ENCODE measurements around the gene PSME3IP1. TPM values are rescaled to one million over a fixed set of nuclear protein-coding genes. Genes with fewer than 3 reads are reported as not detected.

PSME3IP1 gene
- total RNA-seq, 1 donor from 2014 or later = 76.1 TPM

DNA sequence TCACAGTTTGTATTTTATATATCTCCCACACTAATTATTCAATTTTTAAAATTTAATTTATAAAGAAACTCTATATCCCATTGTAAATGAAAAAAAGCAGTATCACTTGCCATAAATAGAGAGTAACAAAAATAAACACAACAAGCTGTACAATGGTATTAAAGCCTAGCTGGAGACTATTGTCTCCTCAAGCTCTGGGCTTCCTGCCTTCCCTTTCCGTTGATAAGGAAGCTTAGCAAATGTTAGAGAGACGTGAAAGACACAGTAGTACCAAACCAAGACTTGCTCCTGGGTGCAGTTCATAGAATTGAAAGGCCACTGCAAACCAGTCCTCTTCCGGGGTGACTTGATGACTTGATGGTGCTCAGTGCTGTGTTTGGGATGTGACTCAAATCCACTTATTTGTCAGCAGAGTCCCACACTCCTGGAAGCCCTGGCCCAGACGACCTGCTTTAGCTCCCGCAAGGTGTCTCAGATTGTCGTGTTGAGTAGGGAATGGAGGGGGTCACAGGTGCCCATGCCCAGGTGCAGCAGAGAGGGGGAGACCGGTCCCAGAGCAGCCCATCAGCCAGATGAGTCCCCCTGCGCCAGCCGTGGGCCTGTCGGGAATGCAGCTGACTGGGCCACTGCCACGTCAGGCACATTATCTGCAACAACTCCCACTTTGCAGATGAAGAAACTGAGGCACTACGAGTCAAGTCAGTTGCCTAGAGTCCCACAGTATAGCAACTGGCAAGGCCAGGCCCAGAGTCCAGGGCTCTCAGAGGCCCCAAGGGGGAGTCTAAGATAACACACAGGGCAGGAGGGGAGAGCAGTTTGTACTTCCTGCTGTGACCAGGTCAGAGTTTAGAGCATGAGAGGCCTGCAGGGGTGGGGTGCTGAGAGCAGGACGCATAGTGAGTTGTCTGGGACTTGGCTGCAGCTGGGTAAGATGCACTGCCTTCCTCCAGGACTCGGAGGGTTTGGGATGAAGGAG is 40.5 kb downstream of the PSME3IP1 start:
- no peak for DNase-seq (ENCODE audit: low spot score)

DNA sequence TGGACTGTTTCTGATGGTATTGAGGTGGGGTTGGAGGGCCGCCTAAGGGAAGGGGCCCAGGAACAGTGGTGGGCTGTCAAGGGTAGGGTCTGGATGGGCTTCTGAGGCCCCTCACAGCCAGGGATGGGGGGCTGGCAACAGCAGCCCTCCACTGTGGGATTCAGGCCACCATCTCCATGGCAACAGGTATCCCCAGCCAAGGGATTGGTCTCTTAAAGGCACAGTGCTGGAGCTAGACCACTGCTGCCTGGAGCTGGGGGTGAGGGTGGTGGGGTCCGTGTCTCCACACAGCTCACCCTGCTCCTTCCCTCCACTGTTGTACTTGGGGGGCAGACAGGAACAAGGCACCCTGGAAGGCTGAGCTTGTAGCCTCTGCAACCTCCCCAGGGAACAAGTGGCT is 41.8 kb downstream of the PSME3IP1 start:
- DNase-seq (ENCODE audit: low spot score) = no peak

DNA sequence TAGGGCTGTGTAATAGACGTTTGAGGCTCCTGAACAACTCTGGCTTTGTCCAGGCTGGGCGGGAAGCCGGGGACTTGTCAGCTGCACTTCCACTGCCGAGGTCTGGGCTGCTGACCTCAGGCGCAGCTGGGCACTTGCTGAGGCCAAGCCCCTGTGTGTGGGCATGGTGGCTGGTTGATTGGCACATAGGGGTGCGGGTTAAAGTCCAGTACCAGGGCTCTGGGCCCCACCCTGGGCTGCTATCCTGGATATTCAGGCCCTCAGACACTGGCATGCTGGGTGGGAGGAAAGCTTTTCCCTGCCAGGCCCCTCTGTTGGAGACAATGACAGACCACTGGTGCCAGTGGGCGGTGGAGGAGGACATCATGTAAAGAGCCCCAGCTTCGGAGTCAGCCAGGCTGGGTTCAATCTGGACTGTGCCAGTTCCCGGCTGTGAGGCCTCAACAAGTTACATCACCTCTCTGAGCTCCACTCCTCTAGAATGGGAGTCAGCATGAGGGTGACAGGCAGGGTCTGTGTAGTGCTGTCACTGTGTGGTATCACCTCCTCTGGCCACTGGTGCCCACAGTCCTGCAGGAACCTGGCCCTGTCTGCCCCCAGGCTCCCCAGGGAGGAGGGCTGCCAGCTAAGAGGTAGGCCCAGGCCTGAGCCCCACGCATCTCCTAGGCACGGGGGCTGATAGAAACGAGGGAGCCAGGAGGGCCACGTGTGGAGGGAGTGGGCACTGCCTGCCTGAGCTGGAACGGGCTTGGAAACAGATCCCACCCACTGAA is 42.5 kb downstream of the PSME3IP1 start:
- no peak for DNase-seq (ENCODE audit: low spot score)

DNA sequence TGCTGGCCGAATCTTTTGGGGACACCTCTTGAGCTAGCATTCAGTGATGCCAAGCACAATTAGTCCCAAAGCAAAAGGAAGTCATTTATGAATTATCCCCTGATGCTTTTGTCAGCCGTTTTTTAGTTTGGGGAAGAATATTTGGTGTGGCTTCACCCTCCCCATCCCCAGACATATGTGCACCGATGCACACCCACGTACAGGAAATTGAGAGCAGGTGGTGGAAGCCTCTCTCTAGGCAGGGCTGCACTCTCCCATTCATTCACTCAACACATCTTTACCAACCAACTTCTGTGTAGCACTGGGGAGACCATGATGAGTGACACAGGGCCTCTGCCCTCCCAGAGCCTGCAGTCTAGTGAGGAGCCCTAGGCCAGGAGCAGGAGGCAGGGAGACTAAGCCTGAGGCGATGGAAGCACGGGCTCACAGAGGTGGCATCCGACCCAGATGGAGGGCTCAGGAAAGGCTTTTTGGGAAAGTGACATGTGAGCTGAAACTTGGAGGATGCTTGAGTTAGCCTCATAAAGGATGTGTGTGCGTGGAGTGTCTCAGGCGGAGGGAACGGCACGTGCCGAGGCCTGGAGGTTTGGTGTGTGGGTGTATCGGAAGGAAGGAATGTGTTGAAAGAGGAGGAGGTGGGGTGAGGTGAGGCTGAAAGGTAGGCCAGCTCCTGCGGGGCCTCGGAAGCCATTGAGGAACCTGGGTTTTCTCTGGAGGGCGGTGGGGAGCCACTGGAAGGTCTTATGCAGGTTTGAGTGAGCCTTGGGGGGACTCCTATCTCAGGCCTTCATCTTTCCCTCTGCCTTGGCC is 43.8 kb downstream of the PSME3IP1 start:
- no peak for DNase-seq (ENCODE audit: low spot score)

DNA sequence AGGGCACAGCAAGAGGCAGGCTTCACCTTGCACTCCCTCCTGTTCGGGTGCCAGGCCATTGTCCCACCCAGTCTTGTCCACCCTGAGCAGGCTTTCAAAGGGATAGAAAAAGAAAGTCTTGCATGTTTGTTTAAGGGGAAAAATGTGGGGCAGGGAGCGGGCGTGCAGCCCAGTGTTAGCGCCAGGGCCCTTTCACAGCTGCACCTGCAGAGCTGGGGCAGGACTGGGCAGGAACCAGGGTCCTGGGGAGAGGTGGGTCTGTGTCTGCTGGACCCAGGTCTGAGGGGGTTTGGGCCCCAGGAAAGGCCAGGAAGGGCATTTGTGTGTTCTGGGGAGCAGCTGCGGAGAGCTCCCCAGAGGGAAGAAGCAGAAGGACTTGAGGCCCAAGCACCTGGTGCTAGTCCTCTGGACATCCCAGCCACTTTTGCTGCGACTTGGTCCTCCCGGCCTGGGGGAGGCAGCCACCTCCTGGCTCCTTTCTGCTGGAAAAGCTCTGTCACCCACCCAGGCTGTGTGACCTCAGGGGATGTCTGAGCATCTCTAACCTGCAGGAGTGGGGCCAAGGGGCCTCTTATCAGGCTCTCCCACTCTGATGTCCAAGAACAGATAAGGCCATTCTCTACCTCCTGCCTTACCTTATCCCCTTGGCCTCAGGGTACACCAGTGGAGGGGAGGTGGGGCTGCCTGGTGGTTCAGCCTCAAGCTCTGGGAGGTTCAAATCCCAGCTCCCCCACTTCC is 44.7 kb downstream of the PSME3IP1 start:
- DNase-seq (ENCODE audit: low spot score) = no peak

DNA sequence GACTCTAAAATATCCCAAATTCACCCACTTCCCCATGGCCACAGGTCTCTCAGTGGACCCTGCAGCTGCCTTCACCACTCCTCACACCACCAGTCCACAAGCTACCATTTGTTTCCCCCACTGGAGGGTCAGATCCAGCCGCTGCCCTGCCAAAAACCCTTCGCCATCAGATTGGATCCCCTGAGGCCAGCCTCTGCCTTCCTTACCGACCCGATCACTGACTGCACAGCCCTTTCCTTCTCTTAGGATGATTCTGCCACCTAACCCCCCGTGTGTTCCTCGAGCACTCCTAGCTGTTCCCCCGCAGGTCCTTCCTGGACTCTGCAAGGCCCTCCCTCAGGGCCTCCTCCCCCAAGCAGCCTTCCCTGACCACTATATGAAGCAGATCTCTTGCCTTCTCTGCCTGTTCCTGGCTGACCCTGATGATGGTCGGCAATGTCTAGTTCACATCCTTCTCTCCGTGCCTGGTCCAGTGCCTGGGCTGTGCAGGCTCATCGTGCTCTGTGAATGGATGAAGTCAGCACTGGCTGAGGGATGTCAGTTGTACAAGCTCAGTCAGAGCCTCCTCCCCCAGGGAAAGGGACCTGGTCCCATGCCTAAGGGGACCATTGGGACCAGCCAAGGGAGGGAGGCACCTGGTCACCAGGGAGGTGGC is 47.4 kb downstream of the PSME3IP1 start:
- no peak for DNase-seq (ENCODE audit: low spot score)

DNA sequence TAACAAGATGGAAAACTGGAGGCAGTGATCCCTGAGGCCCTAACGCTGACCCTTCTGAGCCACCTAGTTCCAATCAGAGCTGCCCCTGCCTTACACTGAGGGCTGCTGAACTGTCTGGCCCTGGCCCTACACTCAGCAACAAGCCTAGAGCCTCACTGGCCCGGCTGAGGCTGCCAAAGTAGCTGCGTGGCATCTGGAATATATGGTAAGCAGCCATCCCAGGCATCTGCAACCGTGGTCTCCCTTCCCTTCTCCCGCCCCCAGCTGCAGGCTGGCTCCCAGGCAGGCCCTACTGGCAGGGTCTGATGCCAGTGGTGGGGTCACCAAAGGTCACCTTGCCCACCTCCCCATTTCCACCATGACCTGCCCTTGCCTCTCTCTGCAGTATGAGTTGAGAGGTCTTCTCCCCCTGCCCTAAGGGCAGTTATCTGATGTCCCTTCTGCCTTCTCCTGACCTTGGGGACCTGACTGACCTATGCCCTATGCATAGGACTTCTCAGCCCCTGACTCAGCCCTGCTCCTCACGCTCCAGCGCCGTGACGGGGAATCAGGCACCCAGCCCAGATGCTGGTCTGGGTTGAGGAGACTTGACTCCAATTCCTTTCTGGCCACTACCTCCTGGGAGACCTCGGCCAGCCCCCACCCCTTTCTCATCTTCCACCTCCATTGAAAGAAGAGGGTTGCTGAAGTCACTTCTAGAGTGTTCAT is 48.1 kb downstream of the PSME3IP1 start:
- no peak for DNase-seq (ENCODE audit: low spot score)

DNA sequence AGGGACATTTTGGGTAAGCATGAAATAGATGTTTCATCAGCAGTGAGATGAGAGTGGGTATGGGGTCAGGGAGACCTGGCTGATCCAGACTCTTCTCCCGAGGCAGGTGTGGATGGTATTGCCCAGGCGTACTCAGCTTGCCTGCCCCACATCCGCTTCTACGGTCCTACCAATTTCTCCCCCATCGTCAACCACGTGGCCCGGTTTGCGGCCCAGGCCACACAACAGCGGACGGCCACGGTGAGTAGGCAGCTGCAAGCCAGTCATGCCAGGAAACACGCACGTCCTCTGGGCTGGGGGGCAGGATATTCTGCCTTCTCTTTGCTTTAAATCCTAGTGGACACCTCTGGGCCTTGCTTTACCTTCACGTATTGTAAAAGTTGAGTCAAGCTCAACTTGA is 48.8 kb downstream of the PSME3IP1 start:
- no peak for DNase-seq (ENCODE audit: low spot score)

DNA sequence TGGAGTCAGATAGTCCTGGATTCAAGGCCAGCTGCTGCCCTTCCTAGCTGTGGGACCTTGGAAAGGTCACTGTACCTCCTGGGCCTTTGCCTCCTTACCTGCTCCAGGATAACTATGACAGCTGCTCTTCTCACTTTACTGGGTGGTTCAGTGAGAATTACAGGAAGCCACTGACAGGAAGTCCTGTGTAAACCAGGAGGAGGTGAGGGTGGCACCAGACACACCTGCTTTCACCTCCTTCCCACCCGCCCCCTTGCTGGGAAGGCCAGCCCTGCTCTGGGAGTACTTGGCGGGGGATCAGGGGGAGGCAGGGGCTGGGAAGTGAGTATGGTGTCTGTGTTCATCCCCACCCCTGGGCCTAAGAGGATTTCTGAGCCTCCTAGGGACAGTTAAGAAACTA is 50.9 kb downstream of the PSME3IP1 start:
- no peak for DNase-seq (ENCODE audit: low spot score)

DNA sequence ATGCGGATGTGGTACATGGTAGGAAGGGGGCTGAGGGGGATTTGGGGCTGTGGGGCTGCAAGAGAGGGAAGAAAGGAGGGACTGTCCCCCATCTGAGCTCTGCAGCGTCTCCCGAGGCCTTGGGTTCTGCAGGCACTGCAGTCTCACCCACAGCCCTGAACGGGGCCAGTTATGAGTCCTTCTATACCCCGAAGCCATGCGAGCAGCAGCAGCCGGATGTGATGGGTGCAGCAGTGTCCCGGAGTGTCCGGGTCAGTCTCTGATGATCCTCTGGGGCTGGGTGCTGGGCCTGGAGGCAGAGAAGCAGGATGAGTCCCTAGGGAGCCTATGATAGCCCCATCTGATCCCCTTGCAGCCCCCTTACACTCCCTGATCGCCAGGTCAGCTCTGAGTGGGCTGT is 52.0 kb downstream of the PSME3IP1 start:
- DNase-seq (ENCODE audit: low spot score) = no peak

DNA sequence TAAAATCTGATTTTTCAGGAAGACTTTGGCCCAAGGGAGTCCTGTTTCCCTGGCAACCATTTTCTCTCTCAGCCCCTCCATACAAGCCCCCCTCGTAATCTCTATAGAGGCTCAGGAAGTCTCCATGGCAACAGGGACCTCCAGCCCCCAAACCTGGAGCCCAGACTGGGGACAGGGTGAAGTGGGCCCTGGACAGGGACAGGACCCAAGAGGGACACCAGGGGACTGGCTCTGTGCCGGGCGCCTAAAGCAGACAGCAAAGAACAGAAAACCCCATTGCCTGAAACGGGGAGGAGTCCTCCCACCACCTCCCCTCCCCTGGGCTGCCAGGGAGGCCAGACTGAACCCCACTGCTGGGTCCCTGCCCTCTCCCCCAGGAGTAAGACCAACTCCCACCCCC is 52.8 kb downstream of the PSME3IP1 start:
- no peak for DNase-seq (ENCODE audit: low spot score)

DNA sequence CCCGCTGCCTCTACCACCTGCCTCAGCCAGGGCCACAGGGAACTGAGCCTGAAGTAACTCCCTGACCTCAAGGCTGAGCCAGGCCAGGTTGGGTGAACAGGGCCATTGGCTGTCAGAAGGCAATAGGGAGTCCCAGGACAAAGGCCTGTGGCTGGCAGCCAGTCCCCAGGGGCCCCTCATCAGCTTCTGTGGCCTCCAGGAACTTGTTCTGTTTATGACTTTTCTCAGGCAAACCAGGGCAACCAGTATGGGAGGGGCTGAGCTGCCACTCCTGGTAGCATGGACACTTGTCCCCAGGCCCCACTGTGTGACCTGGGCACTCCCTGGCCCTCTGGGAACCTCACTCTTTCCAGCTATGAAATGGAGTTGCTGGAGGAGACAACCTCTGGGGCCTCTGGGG is 53.4 kb downstream of the PSME3IP1 start:
- no peak for DNase-seq (ENCODE audit: low spot score)

DNA sequence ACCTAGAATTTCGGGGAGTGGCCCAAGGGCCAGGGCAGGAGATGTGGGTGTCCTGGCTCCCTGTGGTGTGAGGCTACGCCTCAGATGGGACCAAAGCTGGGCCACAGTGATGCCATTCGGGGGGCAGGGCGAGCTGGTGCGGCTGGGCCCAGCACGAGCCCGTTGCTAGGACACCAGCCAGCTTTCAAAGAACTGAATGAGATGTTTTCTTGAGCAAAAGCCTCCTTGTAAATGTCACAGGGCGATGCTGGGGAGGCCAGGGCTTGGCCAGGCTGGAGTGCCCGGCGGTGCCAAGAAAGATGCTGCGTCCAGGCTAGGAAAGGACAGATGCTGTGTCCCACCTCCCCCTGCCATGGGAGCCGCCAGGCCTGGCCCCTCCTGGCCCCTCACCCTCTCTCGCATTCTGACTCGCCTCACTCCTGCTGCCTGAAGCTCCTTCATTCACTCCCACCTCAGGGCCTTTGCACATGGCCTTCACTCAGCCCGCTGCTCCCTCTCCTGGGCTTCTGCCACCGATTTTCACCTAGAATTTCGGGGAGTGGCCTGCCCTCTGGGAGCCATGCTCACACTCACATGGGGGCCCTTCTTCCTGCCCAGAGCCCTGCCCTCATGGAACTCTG is 54.4 kb downstream of the PSME3IP1 start:
- no peak for DNase-seq (ENCODE audit: low spot score)

DNA sequence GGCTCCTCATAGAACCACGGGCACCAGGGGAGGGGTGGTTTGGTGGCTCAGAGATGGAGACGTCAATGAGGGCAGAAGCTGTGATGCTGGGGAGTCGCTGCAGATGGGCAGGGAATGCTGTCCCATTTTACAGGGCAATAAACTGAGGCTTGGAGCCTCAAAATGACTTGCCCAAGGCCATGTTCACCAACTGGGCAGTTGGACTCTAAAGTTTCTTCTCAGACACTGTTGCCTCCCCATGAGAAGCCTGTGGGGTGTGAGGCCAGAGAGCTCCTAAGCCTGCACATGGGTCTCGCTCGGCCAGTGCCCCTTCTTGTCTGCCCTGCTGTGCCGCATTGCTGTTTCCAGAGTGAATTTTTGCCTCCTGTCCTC is 54.9 kb downstream of the PSME3IP1 start:
- no peak for DNase-seq (ENCODE audit: low spot score)

DNA sequence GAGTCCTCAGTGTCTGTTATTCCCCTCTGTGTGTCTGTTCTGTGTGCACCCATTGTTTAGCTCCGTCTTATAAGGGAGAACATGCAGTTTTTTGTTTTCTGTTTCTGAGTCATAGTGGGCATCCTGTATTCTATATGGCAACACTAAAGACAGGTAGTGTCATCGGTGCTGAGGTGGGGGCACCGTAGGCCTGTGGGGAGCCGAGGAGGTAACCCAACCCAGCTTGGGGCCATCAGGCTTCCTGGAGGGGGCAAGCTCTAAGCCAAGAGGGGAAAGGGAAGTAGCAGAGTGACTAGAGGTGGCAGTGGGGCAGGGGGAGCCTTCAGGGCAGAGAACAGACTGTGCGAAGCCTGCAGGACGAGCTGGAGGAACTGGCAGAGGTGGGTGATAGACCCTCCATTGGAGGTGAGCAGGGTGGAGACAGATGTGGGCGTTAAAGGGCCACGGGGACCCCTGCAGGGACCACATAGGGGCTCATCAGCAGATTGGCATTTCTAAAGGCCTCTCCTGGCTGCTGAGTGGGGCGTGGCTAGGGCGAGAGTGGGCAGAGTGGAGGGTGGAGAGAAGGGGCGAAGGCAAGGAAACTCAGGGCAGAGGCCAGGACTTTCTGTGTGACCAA is 57.0 kb downstream of the PSME3IP1 start:
- no peak for DNase-seq (ENCODE audit: low spot score)

DNA sequence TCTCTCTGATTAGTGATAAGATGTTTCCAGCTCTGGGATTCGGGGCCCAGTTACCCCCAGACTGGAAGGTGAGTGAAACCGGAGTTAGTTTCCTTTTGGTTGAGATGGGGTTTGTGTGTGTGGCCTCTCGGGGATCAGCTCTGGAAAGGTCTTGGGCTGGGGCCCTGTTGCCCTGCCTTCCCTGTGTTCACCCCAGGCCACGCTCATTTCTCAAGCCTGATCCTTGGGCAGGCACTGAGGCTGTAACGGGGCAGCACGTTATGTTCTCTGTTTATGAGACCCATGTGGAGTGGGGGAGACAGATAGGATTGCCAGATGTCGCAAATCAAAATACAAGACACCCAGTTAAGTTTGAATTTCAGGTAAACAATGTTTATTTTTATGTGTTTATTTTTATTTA is 58.0 kb downstream of the PSME3IP1 start:
- DNase-seq (ENCODE audit: low spot score) = no peak

DNA sequence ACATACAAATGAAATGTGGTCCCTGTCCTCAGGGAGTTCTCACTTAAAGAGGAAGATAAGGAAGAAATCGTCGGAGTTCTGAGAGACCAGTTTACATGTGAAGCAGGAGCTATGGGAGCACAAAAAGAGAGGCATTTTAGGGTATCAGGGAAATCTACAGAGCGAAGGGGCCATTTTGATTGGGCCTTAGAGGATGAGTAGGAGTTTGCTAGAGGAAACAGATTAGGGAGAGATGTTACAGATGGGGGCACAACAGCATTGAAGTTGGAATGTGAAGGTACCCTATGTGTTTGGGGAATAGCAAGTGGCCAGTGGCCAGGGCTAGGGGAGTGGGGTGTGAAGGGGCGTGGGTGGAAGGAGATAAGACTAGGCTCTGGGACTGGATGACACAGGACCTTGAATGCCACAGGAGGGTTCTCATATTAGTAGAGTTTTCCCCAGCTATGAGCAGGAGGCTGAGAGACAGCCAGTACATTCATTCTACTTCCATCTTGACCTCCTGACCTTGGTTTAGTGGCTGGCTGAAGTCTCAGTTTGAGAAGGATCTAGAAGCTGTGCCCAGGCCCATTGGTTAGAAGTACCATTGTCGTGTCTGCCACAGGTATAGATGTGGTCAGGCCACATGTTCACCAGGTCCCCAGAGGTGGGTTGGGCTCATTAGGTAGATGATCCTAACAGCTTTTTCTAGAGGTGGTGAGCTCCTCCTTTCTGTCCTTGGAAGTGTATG is 58.6 kb downstream of the PSME3IP1 start:
- no peak for DNase-seq (ENCODE audit: low spot score)

DNA sequence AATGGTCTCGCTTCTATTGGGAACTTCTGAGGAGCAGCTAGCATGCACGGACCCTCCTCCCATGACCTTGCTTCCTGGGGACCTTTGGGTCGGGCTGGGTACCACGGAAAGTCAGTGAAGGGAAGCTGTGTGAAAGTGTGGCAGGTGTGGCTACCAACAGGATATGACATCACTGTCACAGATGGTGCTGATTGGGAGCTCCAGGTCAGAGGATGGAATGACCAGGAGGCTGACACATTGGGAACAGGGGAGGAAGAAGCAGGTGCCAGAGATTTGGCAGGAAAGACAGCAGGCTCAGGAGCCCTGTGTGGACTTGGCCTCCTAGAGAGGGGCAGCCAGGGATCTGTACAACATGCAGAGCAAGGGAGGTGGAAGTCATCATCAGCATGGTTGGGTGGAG is 59.4 kb downstream of the PSME3IP1 start:
- no peak for DNase-seq (ENCODE audit: low spot score)

DNA sequence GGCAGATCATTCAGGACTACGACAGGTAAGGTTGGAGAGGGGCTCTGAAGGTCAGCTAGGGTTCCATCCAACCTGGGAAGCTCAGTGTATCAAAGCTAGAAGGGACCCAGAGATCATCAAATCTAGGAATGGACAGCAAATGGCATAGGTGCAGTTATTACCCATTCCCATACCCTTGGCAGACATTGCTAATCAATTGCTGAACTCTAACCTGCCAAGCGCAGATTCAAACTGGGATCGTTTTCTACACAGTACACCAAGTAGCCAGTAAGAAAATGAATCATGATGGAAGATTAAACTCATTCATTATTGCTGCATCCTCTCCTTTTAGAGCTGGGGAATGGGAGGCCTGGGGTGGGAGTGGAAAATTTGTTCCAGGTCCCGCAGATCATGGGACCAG is 59.9 kb downstream of the PSME3IP1 start:
- no peak for DNase-seq (ENCODE audit: low spot score)
